Panc1 (cell line): ENCODE results near the gene GYPE. TPM values are rescaled to one million over a fixed set of nuclear protein-coding genes. Genes with fewer than 3 reads are reported as not detected.
"Not testable (repeated sequence)": the region's sequence is repeated elsewhere in the genome, so short reads cannot be mapped to it uniquely, and the experiment has no call there.

Experiments
- ATAC-seq: fragments of 200-7000 bp; cut with Tn5 transposase; 2 replicates; pipeline ENCODE4 v1.9.1; 2020; ENCODE audit warnings: mild to moderate bottlenecking, moderate library complexity
- BruUV-seq: library from RNA; stranded (reverse); fragments of 400-500 nt; replicated peaks from 2 replicates; lab custom pipeline; 2021; lab: Mats Ljungman, UMichigan
- CTCF ChIA-PET: fragments of 300-600 bp; sonication (Branson Sonifier 250); formaldehyde crosslinking; loops from one replicate; lab custom pipeline; 2022; ENCODE audit warnings: antibody characterized with exemption; lab: Charles Lee
- POLR2A ChIA-PET: fragments of 300-600 bp; sonication (Branson Sonifier 250); formaldehyde crosslinking; loops from one replicate; lab custom pipeline; 2022; ENCODE audit warnings: antibody characterized with exemption; lab: Charles Lee
- DNase-seq: peaks from one replicate; pipeline ENCODE4 v3.0.0-alpha.2; 2010; ENCODE audit warnings: low read depth, low spot score
- H3K27ac ChIP-seq: 2 replicates; pipeline ENCODE4 v1.5.1; 2011; ENCODE audit warnings: mild to moderate bottlenecking, low read length, inconsistent platforms
- H3K27me3 ChIP-seq: fragments of 200-500 bp; sonication (Bioruptor generic); 2 replicates; pipeline ENCODE4 v1.6.0; 2014; ENCODE audit warnings: low read length, inconsistent platforms; ENCODE audit not compliant: control insufficient read depth, insufficient read depth
- H3K36me3 ChIP-seq: fragments of 200-500 bp; sonication (Bioruptor generic); 2 replicates; pipeline ENCODE4 v1.5.1; 2014; ENCODE audit warnings: inconsistent platforms, mild to moderate bottlenecking, low read length, moderate library complexity; ENCODE audit not compliant: control insufficient read depth, insufficient read depth
- H3K4me1 ChIP-seq: 2 replicates; pipeline ENCODE4 v1.5.1; 2011; ENCODE audit warnings: inconsistent platforms, mild to moderate bottlenecking, low read length, moderate library complexity; ENCODE audit not compliant: control insufficient read depth, insufficient read depth
- H3K4me3 ChIP-seq, 2 experiments: 2 replicates each; pipeline ENCODE4 v1.5.1; 2011 to 2012; ENCODE audit warnings: low read depth in 2 of 2, low read length in 2 of 2, mild to moderate bottlenecking in 2 of 2, inconsistent platforms in 1 of 2, moderate library complexity in 1 of 2
- H3K9me3 ChIP-seq: fragments of 200-500 bp; sonication (Bioruptor generic); 2 replicates; pipeline ENCODE4 v1.5.1; 2014; ENCODE audit warnings: low read depth, mild to moderate bottlenecking, inconsistent platforms, low read length, moderate library complexity; ENCODE audit not compliant: control insufficient read depth, insufficient read depth
- POLR2AphosphoS5 ChIP-seq: IDR thresholded peaks from 2 replicates; pipeline ENCODE4 v1.6.1; 2012; ENCODE audit warnings: mild to moderate bottlenecking, low read depth, low read length, moderate library complexity
- SIN3A ChIP-seq: IDR thresholded peaks from 2 replicates; pipeline ENCODE4 v1.6.1; 2012; ENCODE audit warnings: low read depth, mild to moderate bottlenecking, low read length, moderate library complexity, borderline replicate concordance; ENCODE audit not compliant: insufficient read depth
- TCF7L2 ChIP-seq: IDR thresholded peaks from 2 replicates; pipeline ENCODE4 v1.6.1; 2011; ENCODE audit warnings: mild to moderate bottlenecking, low read depth, low read length, inconsistent platforms
- in situ Hi-C: cut with HindIII; loops from 2 replicates; pipeline ENCODE4 v1.10.0; 2016; ENCODE audit warnings: low sequenced_read_pairs, low pct_unique_long_range_greater_than_20kb
- intact Hi-C: fragments of 100-400 bp; cut with micrococcal nuclease; formaldehyde crosslinking; loops from one replicate; pipeline ENCODE4 v1.10.0; 2022; ENCODE audit not compliant: unreplicated experiment
- total RNA-seq: library from RNA; stranded (reverse); gene quantifications from one replicate; pipeline ENCODE4 v1.2.1, GENCODE V29; 2021; ENCODE audit not compliant: unreplicated experiment
- TF ChIP-seq, protein P1 (sequence below), 2 experiments: IDR thresholded peaks; 2 replicates each; pipeline ENCODE4 v1.6.1; 2011 to 2012; ENCODE audit warnings: low read depth in 2 of 2, control low read depth in 1 of 2, low read length in 1 of 2, mild to moderate bottlenecking in 1 of 2, moderate library complexity in 1 of 2; ENCODE audit not compliant: insufficient read depth in 1 of 2
- TF ChIP-seq, protein P2 (sequence below): fragments of 450-650 bp; IDR thresholded peaks from 2 replicates; pipeline ENCODE4 v1.5.1; 2017; ENCODE audit warnings: mild to moderate bottlenecking

The GYPE gene
- total RNA-seq, 1 experiment from 2014 or later = 0.15 TPM

DNA sequence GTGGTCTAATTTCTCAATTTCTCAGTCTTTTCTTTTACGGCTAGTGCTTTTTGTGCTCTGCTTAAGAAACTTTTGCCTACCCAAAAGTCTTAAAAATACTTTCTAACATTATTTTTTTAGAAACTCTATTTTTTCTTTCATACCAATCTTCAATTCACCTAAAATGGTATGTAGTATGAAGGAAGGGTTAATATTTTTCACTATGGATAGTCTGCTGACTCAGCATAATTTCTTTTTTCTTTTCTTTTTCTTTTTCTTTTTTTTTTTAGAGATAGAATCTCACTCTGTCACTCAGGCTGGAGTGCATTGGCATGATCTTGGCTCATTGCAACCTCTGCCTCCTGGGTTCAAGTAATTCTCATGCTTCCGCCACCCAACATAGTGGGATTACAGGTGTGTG lies 34.2 kb upstream of the GYPE start:
- ChIA-PET POLR2A (no interaction called here), CTCF (no interaction called here)
- Histone ChIP-seq H3K4me3 (no peak overlapping the region), H3K27ac (no peak overlapping the region), H3K27me3 (no peaks in the 10 kb centered on the region), H3K9me3 (no peaks in the 10 kb centered on the region), H3K36me3 (no peaks in the 10 kb centered on the region), H3K4me1 (no peaks in the 10 kb centered on the region)
- DNase-seq (no peak), ATAC-seq (no peak)
- in situ Hi-C loops (no loop called here), intact Hi-C loops (no loop called here)
- BruUV-seq = no TSS peak
- no peak for TF ChIP-seq TCF7L2

DNA sequence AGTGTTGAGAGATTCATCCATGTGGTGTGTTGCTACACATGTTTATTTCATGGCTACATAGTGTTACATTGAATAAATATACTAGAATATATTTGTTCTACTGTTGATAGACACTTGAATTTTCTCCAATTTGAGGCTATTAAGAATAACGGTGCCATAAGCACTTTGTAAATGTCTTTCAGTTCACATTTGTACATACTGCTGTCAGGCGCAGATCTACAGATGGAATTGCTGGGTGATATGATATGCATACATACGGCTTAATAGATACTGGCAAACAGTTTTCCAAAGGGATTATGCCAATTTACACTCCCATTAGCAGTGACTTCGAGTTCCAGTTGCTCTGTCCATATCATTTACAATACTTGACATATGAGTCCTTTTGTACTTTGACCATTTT lies 33.5 kb upstream of the GYPE start:
- H3K36me3 ChIP-seq, POLR2A ChIA-PET, H3K27ac ChIP-seq, intact Hi-C loops, DNase-seq, BruUV-seq, H3K4me3 ChIP-seq, H3K4me1 ChIP-seq, CTCF ChIA-PET, in situ Hi-C loops, H3K27me3 ChIP-seq, ATAC-seq, H3K9me3 ChIP-seq: not testable (repeated sequence)

DNA sequence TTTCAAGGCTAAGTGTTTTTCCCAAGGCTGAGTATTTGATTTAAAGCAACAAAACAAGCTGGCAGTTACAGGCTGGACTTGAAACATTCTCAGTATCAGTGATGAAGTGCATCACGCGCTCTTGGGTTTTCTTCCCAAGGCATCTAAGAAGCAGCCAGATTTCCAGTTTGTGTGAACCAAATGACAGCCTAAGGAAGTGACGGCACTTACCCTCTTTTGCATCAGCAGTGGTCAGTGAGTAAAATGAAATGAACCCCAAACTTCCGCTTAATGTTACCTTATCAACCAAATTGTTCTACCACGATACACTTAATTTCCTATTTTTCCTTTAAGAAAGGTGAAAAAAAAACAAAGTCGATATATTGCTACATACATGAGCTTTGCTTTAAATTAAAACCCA lies 15.8 kb upstream of the GYPE start:
- no peaks in the 10 kb centered on the region for H3K36me3 ChIP-seq
- intact Hi-C loops (no loop called here), in situ Hi-C loops (no loop called here)
- no peak overlapping the region for H3K27ac ChIP-seq
- no TSS peak for BruUV-seq
- H3K4me1 ChIP-seq = no peaks in the 10 kb centered on the region
- ChIA-PET CTCF (no interaction called here), POLR2A (no interaction called here)
- ATAC-seq = no peak
- H3K27me3 ChIP-seq = no peaks in the 10 kb centered on the region
- H3K4me3 ChIP-seq = no peak overlapping the region
- no peaks in the 10 kb centered on the region for H3K9me3 ChIP-seq
- TF ChIP-seq, protein P1, sequence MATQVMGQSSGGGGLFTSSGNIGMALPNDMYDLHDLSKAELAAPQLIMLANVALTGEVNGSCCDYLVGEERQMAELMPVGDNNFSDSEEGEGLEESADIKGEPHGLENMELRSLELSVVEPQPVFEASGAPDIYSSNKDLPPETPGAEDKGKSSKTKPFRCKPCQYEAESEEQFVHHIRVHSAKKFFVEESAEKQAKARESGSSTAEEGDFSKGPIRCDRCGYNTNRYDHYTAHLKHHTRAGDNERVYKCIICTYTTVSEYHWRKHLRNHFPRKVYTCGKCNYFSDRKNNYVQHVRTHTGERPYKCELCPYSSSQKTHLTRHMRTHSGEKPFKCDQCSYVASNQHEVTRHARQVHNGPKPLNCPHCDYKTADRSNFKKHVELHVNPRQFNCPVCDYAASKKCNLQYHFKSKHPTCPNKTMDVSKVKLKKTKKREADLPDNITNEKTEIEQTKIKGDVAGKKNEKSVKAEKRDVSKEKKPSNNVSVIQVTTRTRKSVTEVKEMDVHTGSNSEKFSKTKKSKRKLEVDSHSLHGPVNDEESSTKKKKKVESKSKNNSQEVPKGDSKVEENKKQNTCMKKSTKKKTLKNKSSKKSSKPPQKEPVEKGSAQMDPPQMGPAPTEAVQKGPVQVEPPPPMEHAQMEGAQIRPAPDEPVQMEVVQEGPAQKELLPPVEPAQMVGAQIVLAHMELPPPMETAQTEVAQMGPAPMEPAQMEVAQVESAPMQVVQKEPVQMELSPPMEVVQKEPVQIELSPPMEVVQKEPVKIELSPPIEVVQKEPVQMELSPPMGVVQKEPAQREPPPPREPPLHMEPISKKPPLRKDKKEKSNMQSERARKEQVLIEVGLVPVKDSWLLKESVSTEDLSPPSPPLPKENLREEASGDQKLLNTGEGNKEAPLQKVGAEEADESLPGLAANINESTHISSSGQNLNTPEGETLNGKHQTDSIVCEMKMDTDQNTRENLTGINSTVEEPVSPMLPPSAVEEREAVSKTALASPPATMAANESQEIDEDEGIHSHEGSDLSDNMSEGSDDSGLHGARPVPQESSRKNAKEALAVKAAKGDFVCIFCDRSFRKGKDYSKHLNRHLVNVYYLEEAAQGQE (IDR thresholded peaks at IDR 0.05; ENCODE audit: insufficient read depth in 1 of 2, low read depth in 2 of 2, low read length in 1 of 2) = no peak
- TF ChIP-seq SIN3A (no peak), TCF7L2 (no peak), POLR2AphosphoS5 (no peak)
- TF ChIP-seq, protein P2, sequence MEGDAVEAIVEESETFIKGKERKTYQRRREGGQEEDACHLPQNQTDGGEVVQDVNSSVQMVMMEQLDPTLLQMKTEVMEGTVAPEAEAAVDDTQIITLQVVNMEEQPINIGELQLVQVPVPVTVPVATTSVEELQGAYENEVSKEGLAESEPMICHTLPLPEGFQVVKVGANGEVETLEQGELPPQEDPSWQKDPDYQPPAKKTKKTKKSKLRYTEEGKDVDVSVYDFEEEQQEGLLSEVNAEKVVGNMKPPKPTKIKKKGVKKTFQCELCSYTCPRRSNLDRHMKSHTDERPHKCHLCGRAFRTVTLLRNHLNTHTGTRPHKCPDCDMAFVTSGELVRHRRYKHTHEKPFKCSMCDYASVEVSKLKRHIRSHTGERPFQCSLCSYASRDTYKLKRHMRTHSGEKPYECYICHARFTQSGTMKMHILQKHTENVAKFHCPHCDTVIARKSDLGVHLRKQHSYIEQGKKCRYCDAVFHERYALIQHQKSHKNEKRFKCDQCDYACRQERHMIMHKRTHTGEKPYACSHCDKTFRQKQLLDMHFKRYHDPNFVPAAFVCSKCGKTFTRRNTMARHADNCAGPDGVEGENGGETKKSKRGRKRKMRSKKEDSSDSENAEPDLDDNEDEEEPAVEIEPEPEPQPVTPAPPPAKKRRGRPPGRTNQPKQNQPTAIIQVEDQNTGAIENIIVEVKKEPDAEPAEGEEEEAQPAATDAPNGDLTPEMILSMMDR = no peak
- no peak for DNase-seq

DNA sequence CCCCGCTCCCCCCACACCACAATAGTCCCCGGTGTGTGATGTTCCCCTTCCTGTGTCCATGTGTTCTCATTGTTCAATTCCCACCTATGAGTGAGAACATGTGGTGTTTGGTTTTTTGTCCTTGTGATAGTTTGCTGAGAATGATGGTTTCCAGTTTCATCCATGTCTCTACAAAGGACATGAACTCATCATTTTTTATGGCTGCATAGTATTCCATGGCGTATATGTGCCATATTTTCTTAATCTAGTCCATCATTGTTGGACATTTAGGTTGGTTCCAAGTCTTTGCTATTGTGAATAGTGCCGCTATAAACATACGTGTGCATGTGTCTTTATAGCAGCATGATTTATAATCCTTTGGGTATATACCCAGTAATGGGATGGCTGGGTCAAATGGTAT lies 11.1 kb upstream of the GYPE start:
- H3K4me3 ChIP-seq, BruUV-seq, POLR2A ChIA-PET, H3K36me3 ChIP-seq, CTCF ChIA-PET, H3K9me3 ChIP-seq, intact Hi-C loops, H3K27me3 ChIP-seq, H3K4me1 ChIP-seq, in situ Hi-C loops, H3K27ac ChIP-seq, ATAC-seq, DNase-seq: not testable (repeated sequence)

DNA sequence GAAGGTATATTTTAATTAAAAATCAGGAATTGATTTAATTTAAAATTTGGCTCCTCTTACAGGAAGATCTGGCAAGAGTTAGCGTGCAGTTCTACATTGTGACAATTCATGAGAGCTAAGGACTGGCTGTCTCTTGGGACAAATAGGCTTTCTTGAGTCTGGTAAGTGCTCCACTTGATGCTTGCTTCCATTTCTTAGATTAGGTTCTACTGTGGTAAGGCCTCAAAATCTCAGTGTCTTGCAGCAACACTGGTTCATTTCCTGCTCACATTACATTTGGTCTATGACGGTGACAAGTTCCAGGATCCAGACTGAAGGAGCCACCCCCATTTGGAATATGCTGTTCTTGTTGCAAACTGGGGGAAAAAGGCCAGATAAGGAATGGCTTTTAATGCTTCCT lies 7.1 kb upstream of the GYPE start:
- in situ Hi-C loops, H3K9me3 ChIP-seq, H3K27ac ChIP-seq, H3K27me3 ChIP-seq, intact Hi-C loops, DNase-seq, H3K4me1 ChIP-seq, CTCF ChIA-PET, BruUV-seq, POLR2A ChIA-PET, H3K4me3 ChIP-seq, ATAC-seq, H3K36me3 ChIP-seq: not testable (repeated sequence)
